Activated CD8-positive, alpha-beta T cell treated with anti-CD3 and anti-CD28 coated beads for 36 hours (primary cell): ENCODE data around the gene SHMT2. TPM values are rescaled to one million over a fixed set of nuclear protein-coding genes. Genes with fewer than 3 reads are reported as not detected.

Experiments
- ATAC-seq: fragments of 200-7000 bp; cut with Tn5 transposase; one replicate; pipeline ENCODE4 v1.10.0; 2021; ENCODE audit warnings: mild to moderate bottlenecking, moderate library complexity
- CTCF ChIA-PET: fragments of 350-600 bp; sonication (Branson Sonifier 250); formaldehyde crosslinking; loops from one replicate; lab custom pipeline; 2021; ENCODE audit warnings: antibody characterized with exemption; lab: Charles Lee
- POLR2A ChIA-PET: fragments of 350-600 bp; sonication (Branson Sonifier 250); formaldehyde crosslinking; loops from one replicate; lab custom pipeline; 2021; ENCODE audit warnings: antibody characterized with exemption; lab: Charles Lee
- DNase-seq: peaks from one replicate; pipeline ENCODE4 v3.0.0-alpha.2; 2020
- H3K27ac Mint-ChIP-seq: one replicate; pipeline ENCODE4 v1.8.0; 2021; ENCODE audit warnings: mild to moderate bottlenecking, mixed read lengths
- H3K27me3 Mint-ChIP-seq: one replicate; pipeline ENCODE4 v1.8.0; 2021; ENCODE audit warnings: mixed read lengths
- H3K36me3 Mint-ChIP-seq: one replicate; pipeline ENCODE4 v1.8.0; 2021; ENCODE audit warnings: low read depth, mixed read lengths
- H3K4me1 Mint-ChIP-seq: one replicate; pipeline ENCODE4 v1.8.0; 2021; ENCODE audit warnings: low read depth, mixed read lengths
- H3K4me3 Mint-ChIP-seq: one replicate; pipeline ENCODE4 v1.8.0; 2021; ENCODE audit warnings: mild to moderate bottlenecking, moderate library complexity, mixed read lengths
- H3K9me3 Mint-ChIP-seq: one replicate; pipeline ENCODE4 v1.8.0; 2021; ENCODE audit warnings: mixed read lengths
- intact Hi-C: fragments of 100-400 bp; cut with micrococcal nuclease; formaldehyde crosslinking; loops from one replicate; pipeline ENCODE4 v1.10.0; 2022
- total RNA-seq, 2 experiments: library from RNA; stranded (reverse); gene quantifications; one replicate each; pipeline ENCODE4 v1.2.3, GENCODE V29; 2021
- TF ChIP-seq, protein P1 (sequence below): fragments of 200-600 bp; IDR thresholded peaks from one replicate; pipeline ENCODE4 v1.8.0; 2022; ENCODE audit warnings: antibody characterized with exemption, mild to moderate bottlenecking

The SHMT2 gene
- total RNA-seq, 2 experiments from 2014 or later: 480 to 529 TPM

DNA sequence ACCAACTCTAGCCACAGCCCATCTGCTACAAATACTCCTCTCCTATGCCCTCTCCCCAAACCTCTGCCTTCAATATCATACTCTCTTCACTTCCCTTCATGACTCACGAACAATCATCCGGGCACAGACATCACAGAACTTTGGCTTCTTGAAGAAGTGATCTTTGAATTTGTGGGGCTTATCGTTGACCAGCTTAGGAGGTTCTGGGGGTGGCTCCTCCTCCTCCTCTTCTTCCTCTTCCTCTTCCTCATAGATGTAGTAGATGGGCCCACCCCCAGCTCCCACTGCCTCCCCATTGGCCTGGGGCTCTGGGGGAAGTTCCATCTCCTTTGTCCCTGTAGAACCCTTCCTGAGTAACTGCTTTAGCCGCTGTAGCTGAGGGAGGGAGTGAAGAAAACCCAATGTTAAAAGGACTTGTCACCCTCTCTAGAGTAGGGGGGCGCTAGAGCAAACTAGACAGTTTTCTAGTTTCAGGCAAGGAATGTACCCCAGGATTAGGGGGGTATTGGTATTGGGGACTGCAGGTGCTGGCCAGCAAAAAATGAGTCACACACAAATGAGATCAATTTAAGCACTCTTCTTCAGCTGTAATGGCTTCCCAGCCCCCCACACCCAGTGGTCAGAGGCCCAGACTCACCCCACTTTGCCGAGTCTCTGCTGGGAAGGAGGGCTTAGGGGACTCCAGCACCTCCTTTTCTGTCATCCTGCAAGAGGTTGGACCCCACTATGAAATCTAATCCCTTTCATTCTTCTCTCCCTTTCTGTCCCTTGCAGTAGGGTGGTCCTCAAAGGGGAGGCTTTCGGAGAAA lies 19.6 kb downstream of the SHMT2 start:
- peak overlapping the region; percentile 15 for H3K4me3 Mint-ChIP-seq
- DNase-seq: no peak
- H3K36me3 Mint-ChIP-seq: no peaks in the 10 kb centered on the region
- H3K27me3 Mint-ChIP-seq: peaks cover under 1% of the 10 kb centered on the region
- TF ChIP-seq, protein P1, sequence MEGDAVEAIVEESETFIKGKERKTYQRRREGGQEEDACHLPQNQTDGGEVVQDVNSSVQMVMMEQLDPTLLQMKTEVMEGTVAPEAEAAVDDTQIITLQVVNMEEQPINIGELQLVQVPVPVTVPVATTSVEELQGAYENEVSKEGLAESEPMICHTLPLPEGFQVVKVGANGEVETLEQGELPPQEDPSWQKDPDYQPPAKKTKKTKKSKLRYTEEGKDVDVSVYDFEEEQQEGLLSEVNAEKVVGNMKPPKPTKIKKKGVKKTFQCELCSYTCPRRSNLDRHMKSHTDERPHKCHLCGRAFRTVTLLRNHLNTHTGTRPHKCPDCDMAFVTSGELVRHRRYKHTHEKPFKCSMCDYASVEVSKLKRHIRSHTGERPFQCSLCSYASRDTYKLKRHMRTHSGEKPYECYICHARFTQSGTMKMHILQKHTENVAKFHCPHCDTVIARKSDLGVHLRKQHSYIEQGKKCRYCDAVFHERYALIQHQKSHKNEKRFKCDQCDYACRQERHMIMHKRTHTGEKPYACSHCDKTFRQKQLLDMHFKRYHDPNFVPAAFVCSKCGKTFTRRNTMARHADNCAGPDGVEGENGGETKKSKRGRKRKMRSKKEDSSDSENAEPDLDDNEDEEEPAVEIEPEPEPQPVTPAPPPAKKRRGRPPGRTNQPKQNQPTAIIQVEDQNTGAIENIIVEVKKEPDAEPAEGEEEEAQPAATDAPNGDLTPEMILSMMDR: no peak
- H3K27ac Mint-ChIP-seq: no peak overlapping the region
- peak; percentile 53 for ATAC-seq
- peaks cover 7% of the 10 kb centered on the region for H3K4me1 Mint-ChIP-seq
- ChIA-PET POLR2A (interaction anchor here (3.1 kb wide), 1 partner anchor 19 kb away, joined by 8 read pairs; the partner anchor contains the start of gene SHMT2), CTCF (interaction anchor here (1.0 to 5.4 kb wide), 4 partner anchors 8 to 206 kb away, joined by 3 to 33 read pairs (median 4); no protein-coding TSS in a partner anchor)
- no peaks in the 10 kb centered on the region for H3K9me3 Mint-ChIP-seq
- intact Hi-C loops: no loop called here

DNA sequence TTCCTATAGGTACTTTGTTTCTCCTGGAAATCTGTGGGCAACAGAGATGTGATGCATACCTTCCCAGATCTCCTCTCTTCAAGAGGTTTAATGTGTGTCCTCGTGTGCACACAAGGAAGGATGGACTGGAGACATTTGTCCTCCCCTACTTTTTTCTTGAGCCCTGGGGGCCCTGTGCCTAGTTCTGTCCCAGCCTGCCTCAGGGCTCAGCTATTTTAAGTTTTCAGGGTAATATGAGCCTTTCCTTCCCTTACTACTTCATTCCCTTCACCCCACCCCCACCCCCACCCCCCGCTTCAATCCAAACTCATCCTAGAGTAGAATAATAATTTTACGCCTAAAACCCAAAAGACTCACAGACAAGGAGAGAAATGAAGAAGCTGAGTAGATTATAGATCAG lies 21.0 kb downstream of the SHMT2 start:
- Mint-ChIP-seq H3K27ac (no peak overlapping the region), H3K27me3 (no peaks in the 10 kb centered on the region), H3K36me3 (peaks cover 2% of the 10 kb centered on the region), H3K4me1 (peaks cover 6% of the 10 kb centered on the region), H3K9me3 (no peaks in the 10 kb centered on the region), H3K4me3 (no peak overlapping the region)
- intact Hi-C loops: no loop called here
- ChIA-PET POLR2A (interaction anchor here (3.1 kb wide), 1 partner anchor 21 kb away, joined by 8 read pairs; the partner anchor contains the start of gene SHMT2), CTCF (interaction anchor here (0.8 to 5.4 kb wide), 8 partner anchors 10 to 205 kb away, joined by 3 to 33 read pairs (median 5); no protein-coding TSS in a partner anchor)
- TF ChIP-seq, protein P1: no peak
- ATAC-seq: no peak
- no peak for DNase-seq

DNA sequence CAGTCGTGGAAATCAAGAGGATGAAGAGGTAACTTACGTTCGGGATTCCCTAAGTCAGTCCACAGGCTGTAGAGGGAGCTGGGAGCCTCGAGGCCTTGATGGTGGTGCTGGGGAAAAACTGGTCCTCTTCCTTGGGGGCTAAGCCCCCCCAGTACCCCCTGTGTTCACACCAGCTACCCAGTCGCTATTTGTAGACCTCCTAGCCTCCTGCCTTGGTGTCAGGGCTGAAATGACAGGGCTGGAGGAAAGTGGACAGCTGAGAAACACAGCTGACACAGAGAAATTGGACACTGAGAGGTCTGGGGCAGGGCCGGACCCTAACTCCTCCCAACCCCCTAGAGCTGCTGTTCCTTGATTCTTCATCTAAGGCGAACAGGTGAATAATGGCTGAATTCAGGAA lies 21.4 kb downstream of the SHMT2 start, which contains the start of gene STAC3:
Gene STAC3 (minus strand): TSS at position 232 of the 400 bp plus-strand sequence. CDS start 1,551 bp downstream, outside the sequence.
- intact Hi-C loops: no loop called here
- DNase-seq (no peak), ATAC-seq (no peak)
- no peak within 1 kb of the TSS for H3K27ac Mint-ChIP-seq
- CTCF ChIA-PET: interaction anchor here (1.1 to 5.4 kb wide), 7 partner anchors 8 to 201 kb away, joined by 4 to 34 read pairs (median 9); no protein-coding TSS in a partner anchor
- POLR2A ChIA-PET: interaction anchor here (3.1 kb wide), 1 partner anchor 21 kb away, joined by 8 read pairs; the partner anchor contains the start of gene SHMT2
- peaks cover 6% of the 10 kb centered on the region for H3K4me1 Mint-ChIP-seq
- TF ChIP-seq, protein P1: no peak
- H3K4me3 Mint-ChIP-seq: no peak within 1 kb of the TSS
- H3K36me3 Mint-ChIP-seq: peaks cover 2% of the 10 kb centered on the region
- H3K27me3 Mint-ChIP-seq: no peaks in the 10 kb centered on the region
- H3K9me3 Mint-ChIP-seq: no peaks in the 10 kb centered on the region

DNA sequence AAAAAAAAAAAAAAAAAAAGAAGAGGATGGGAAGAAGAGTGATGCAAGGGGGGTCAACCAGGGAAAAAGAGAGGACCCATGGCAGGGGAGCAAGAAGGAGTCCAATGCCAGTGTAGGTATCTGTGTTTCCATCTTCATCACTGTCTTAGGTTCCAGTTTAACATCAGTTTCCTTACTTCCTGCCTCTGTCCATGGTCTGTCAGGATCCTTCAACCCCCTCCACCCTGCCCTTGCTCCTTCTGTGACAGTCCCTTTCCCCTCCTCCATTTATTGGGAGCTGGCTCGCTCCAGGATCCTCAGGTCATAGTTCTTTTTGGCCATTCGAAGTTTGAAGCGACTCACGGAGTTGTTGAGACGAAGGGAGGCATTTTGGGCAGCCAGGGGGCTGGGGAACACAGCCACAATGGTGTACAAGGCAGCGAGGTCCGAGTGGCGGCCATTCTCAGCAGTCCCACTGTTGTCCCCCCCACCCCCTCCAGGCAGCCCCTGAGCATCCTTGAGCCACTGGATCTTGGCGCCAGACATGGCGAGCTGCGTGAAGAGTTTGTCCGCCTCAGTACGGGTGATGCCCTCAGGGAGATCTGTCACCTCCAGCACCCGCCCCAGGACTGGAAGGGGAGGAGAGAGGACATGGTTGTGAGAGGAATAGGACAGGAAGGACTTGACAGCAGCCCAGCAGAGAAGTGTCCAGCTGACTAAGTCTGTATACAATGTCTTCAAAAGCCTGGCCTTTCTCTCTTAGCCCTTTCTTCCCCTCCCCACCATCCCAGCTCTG lies 25.2 kb downstream of the SHMT2 start:
- DNase-seq (no peak), ATAC-seq (no peak)
- H3K9me3 Mint-ChIP-seq: no peaks in the 10 kb centered on the region
- H3K36me3 Mint-ChIP-seq: peaks cover 7% of the 10 kb centered on the region
- H3K4me3 Mint-ChIP-seq: no peak overlapping the region
- no peaks in the 10 kb centered on the region for H3K27me3 Mint-ChIP-seq
- no peak overlapping the region for H3K27ac Mint-ChIP-seq
- ChIA-PET POLR2A (no interaction called here), CTCF (interaction anchor here (0.9 to 5.3 kb wide), 3 partner anchors 10 to 41 kb away, joined by 3 to 34 read pairs (median 8); no protein-coding TSS in a partner anchor)
- intact Hi-C loops: no loop called here
- TF ChIP-seq, protein P1: no peak
- no peaks in the 10 kb centered on the region for H3K4me1 Mint-ChIP-seq
